Left colon (tissue), 2 donors: ENCODE data around the gene NRXN3. TPM values are rescaled to one million over a fixed set of nuclear protein-coding genes. Genes with fewer than 3 reads are reported as not detected.
"Not testable (repeated sequence)": the region's sequence is repeated elsewhere in the genome, so short reads cannot be mapped to it uniquely, and the experiment has no call there.

Source experiments
- ATAC-seq: fragments of 200-7000 bp; cut with Tn5 transposase; one replicate; pipeline ENCODE4 v1.9.1; 2020; ENCODE audit warnings: mild to moderate bottlenecking, moderate library complexity
- DNase-seq, 2 donors: peaks; one replicate each; pipeline ENCODE4 v3.0.0-alpha.2; 2020
- intact Hi-C, 2 donors: fragments of 100-400 bp; cut with DNase I in 1 of 2; cut with micrococcal nuclease in 1 of 2; formaldehyde crosslinking; loops; one replicate each; pipeline versions ENCODE4 v1.11.2 to v1.14.0; 2022; cut with DNase I, micrococcal nuclease
- total RNA-seq, 2 donors: library from RNA; stranded (reverse); fragmentation: NEBNext Ultra II Directional; extraction: Animal tissue kit (Norgen Biotek cat#: 25700); gene quantifications; one replicate each; pipeline ENCODE4 v1.2.1, GENCODE V29; 2021
- donor health status: DM: no; HTN: no; CAD: no.
- donor health status: DM: yes; HTN: yes; CAD: no.

NRXN3 gene
- total RNA-seq, 2 donors from 2014 or later, result 1.8 to 5.6 TPM

- no peak for ATAC-seq
- DNase-seq, result no peak
- intact Hi-C loops, result no loop called here
Measured at GRCh38 chr14:78509516-78509915, 339.3 kb downstream of the NRXN3 start.

DNA sequence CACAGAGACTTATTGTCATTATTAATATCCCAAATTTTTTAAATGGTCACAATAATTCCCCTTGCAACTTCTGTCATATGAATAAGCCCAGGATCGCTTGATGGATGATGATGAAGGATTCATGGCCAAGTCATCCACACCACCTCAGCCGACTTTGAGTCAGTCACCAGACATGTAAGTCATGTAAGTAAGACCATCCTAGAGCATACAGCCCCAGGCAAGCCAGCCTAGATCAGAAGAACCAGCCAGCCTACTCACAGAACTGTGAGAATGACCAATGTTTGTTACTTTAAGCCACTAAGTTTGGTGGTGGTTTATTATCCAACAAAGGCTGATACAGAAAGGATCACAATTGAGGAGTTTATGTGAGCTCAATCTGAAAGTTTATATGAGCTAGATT lies 341.8 kb downstream of the NRXN3 start:
- intact Hi-C loops, result no loop called here
- ATAC-seq (no peak), DNase-seq (no peak)

DNA sequence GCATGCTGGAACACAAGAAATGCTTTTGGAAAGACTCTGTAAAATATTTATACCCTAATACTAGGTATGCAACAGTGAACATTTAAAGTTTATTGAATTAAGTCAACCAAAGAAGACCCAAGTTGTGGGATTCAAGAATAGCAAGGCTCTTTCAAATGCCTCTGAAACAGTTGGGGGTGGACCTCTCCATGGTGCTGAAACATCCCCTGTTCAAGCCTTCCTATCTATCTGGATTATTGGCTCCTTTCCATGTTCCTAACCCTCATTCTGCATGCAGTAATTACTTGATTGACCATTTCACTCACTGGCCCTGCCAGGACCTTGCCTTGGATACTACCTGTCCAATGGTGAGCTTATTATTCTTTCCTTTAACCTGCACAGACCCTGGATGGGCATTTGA lies 349.7 kb downstream of the NRXN3 start:
- intact Hi-C loops, result no loop called here
- ATAC-seq (no peak), DNase-seq (peak in 1 of 2 donors; percentile 31)

DNA sequence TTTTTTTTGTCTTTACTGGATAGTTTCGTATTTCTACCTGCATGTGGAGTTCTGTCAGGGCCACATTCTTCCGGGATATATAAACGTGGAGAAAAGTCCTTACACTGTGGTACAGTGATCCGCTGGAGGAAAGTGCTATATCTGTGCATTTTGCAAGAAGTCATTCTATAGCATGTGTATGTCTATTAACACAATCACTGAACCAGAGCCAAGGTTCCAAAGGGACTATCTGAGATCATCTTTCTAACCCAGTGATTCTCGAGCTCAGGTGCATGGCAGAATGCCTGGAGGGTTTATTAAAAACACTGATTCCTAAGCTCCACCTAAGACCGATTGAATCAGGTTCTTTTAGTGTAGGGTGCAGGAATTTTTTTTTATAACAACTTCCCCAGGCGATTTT lies 354.0 kb downstream of the NRXN3 start:
- ATAC-seq (no peak), DNase-seq (no peak)
- intact Hi-C loops, result no loop called here

DNA sequence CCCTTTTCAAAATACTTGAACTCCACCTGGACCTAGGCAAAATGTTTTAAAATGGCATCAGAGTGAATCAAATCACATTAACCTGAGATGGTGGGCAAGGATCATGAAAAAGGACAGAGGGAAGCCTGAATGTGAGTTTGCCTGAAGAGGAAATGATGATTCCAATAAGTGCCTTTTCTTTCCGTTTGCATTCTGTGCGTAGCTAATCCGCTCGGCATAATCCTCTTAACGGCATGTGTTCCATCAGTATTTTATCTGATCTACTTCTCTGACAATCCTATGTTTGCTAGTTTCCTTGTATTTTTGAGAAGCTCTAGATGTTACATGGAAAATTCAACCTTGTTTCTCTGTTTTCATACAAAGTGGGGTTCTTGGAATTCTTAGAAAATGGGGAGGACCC lies 354.6 kb downstream of the NRXN3 start:
- no peak for DNase-seq
- intact Hi-C loops, result no loop called here
- ATAC-seq, result no peak

GRCh38 chr14:78530078-78530477 lies 359.9 kb downstream of the NRXN3 start:
- intact Hi-C loops, result no loop called here
- peak in 1 of 2 donors; percentile 6 for DNase-seq
- ATAC-seq, result no peak

GRCh38 chr14:78534141-78534540 lies 364.0 kb downstream of the NRXN3 start:
- intact Hi-C loops, result no loop called here
- ATAC-seq (no peak), DNase-seq (no peak)

- intact Hi-C loops, result no loop called here
- ATAC-seq (no peak), DNase-seq (no peak)
Measured at GRCh38 chr14:78535041-78535440, 364.9 kb downstream of the NRXN3 start.

GRCh38 chr14:78541788-78542187 lies 371.6 kb downstream of the NRXN3 start:
- ATAC-seq, intact Hi-C loops, DNase-seq: not testable (repeated sequence)

DNA sequence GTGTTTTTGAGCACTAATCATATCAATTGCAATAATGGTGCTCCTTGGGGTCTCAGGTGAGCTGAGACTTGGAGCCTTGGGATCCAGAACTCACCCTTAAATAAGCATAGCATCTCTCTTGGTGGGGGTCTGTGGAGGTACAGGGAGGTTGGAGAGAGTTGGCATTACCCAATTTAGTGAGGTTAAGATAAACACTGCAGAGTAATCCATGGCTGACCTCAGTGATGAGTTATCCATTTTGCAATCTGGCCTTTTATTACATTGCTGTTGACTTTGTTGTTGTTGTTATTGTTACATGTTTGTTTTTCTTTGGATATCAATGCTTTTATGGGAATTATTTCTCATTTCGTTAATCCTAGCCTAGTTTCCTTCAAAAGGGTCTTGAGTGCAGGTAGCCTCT lies 373.3 kb downstream of the NRXN3 start:
- ATAC-seq, result no peak
- DNase-seq, result no peak
- intact Hi-C loops, result no loop called here

DNA sequence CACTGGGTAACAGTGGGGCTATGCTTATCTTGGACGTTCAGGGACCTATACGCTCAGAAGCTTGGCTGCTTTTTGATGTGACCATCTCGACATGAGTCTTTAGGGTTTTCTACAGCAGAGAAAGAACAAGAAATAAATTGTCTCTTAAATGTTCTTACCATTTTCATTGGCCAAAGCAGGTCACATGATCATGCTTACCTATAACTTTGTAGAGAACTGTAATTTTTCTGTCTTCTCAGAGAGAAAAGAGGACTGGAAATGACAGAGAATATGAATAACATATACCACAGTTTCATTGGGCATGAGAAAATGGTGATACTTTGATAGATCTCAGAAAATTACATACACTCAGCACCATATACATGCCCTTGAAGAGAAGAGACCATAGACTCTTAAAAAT lies 390.9 kb downstream of the NRXN3 start:
- DNase-seq (no peak), ATAC-seq (no peak)
- intact Hi-C loops, result loop anchor here in 1 of 2 donors (10.0 kb wide), 1 partner anchor 696 kb away; no protein-coding TSS in a partner anchor

DNA sequence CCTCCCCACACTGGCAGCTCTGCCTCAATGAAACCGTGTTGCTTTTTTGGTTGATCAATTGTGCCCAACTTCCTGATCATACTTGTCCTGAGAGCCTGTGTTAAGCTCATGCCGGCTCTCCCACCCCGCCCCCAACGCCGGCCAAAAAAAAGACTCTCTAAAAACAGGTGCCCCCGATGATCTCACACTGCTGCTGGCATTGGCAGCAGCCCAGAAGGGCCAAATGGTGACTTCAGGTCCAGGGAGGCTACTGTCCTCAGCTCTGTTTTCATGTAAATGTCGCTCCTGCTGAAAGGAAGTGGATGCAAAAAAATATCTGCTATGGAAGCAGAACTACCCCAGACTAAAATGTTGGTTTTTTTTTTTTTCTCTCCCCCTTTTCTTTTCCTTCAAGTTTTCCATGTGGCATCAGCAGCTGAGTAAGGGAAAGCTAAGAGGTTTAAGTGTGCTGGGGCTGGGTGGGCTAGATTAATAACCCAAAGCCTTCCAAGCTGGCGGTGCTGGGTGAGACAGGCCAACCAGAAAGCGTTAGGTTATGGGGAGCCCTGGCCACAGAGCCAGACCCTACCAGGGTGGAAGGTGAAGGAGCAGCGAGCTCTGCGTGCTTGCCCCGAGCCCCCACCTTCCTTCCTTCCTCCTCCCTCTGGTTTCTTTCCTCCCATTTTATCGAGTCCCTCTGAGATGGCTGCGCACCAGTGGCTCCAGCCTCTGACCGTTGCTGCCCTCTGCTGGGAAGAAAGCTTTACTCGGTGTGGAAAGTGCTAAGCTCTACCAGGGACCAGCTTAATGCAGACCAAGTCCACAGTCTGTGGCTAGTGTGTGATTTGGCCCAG lies 396.1 kb downstream of the NRXN3 start:
- peak; percentile 86 for ATAC-seq
- intact Hi-C loops, result loop anchor here in 1 of 2 donors (10.0 kb wide), 1 partner anchor 701 kb away; no protein-coding TSS in a partner anchor
- DNase-seq, result peak; percentile 26 to 75

- intact Hi-C loops, result loop anchor here in 1 of 2 donors (10.0 kb wide), 1 partner anchor 702 kb away; no protein-coding TSS in a partner anchor
- DNase-seq (no peak), ATAC-seq (no peak)
Measured at GRCh38 chr14:78566859-78567172, 396.6 kb downstream of the NRXN3 start.

GRCh38 chr14:78567343-78567742 lies 397.2 kb downstream of the NRXN3 start:
- ATAC-seq (no peak), DNase-seq (no peak)
- intact Hi-C loops, result loop anchor here in 1 of 2 donors (10.0 kb wide), 1 partner anchor 703 kb away; no protein-coding TSS in a partner anchor

DNA sequence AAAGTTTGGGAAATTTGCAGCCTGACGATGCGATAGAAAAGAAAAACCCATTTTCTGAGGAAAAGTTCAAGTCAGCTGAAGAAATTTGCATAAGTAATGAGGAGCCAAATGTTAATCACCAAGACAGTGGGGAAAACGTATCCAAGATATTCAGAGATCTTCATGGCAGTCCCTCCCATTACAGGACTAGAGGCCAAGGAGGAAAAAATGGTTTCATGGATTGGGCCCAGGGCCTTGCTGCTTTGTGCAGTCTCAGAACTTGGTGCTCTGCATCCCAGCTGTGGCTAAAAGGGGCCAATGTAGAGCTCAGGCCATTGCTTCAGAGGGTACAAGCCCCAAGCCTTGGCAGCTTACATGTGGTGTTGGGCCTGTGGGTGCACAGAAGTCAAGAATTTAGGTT lies 403.6 kb downstream of the NRXN3 start:
- DNase-seq, ATAC-seq, intact Hi-C loops: not testable (repeated sequence)

- intact Hi-C loops, result no loop called here
- ATAC-seq, result no peak
- no peak for DNase-seq
Measured at GRCh38 chr14:78576437-78577166, 406.4 kb downstream of the NRXN3 start.

DNA sequence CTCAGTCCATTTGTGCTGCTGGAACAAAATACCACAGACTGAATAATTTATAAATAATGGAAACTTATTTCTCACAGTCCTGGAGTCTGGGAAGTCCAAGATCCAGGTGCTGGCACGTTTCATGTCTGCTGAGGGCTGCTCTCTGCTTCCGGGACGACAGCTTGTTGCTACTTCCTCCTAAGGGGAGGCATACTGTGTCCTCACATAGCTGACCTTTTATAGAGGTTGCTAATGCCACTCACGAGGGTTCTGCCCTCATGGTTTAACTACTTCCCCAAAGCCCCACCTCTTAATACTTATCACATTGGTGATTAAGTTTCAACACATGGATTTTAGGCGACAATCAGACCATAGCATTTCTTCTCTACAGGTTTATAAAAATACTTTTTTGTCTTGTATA lies 411.1 kb downstream of the NRXN3 start:
- intact Hi-C loops, result no loop called here
- DNase-seq (no peak), ATAC-seq (no peak)

GRCh38 chr14:78586681-78587080 lies 416.5 kb downstream of the NRXN3 start:
- DNase-seq (no peak), ATAC-seq (peak; percentile 29)
- intact Hi-C loops, result no loop called here

DNA sequence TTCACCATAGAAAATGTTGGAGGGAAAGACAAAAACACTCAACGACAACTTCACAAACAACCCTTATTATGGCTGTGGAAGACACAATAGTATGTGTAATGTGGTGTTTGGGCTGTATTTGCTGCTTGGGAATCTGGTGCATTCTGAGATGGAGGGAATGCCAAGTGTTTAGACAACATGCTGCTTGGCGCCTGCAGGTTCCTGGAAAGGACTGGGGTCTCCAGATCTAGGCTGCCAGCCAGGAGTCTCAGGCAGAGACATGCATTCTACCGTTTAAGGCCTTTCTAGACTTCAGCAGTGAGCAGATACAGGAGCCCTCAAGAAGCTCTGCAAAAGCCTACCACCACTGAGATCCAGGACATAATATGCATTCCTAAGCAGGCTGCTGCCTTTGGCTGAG lies 418.7 kb downstream of the NRXN3 start:
- DNase-seq, result no peak
- no peak for ATAC-seq
- intact Hi-C loops, result no loop called here

- ATAC-seq (no peak), DNase-seq (no peak)
- intact Hi-C loops, result no loop called here
Measured at GRCh38 chr14:78592616-78593219, 422.5 kb downstream of the NRXN3 start.
